NB4 (cell line): ENCODE measurements around the gene PEPD.

Source experiments
- DNase-seq: peaks from one replicate; pipeline ENCODE4 v3.0.0; 2010; ENCODE audit warnings: low read depth
- H3K4me3 ChIP-seq: one replicate; pipeline ENCODE4 v1.5.1; 2011; ENCODE audit warnings: mild to moderate bottlenecking, low read depth, low read length, moderate library complexity
- CTCF ChIP-seq: IDR thresholded peaks from one replicate; pipeline ENCODE4 v1.5.1; 2012; ENCODE audit warnings: low read depth, low read length
- MYC ChIP-seq: IDR thresholded peaks from 2 replicates; pipeline ENCODE4 v1.6.1; 2011; ENCODE audit warnings: low read depth, low read length
- POLR2A ChIP-seq: IDR thresholded peaks from 2 replicates; pipeline ENCODE4 v1.6.1; 2011; ENCODE audit warnings: mild to moderate bottlenecking; ENCODE audit not compliant: insufficient read length; ENCODE audit errors: extremely low read depth
- TF ChIP-seq, protein P1 (sequence below): IDR thresholded peaks from 2 replicates; pipeline ENCODE4 v1.6.1; 2011; ENCODE audit warnings: low read depth, low read length

Gene PEPD

GRCh38 chr19:33409906-33410685 lies 111.5 kb downstream of the PEPD start:
- no peak for DNase-seq
- TF ChIP-seq MYC (no peak), CTCF (no peak), POLR2A (no peak)
- TF ChIP-seq, protein P1, sequence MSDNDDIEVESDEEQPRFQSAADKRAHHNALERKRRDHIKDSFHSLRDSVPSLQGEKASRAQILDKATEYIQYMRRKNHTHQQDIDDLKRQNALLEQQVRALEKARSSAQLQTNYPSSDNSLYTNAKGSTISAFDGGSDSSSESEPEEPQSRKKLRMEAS = no peak
- no peak overlapping the region for H3K4me3 ChIP-seq

DNA sequence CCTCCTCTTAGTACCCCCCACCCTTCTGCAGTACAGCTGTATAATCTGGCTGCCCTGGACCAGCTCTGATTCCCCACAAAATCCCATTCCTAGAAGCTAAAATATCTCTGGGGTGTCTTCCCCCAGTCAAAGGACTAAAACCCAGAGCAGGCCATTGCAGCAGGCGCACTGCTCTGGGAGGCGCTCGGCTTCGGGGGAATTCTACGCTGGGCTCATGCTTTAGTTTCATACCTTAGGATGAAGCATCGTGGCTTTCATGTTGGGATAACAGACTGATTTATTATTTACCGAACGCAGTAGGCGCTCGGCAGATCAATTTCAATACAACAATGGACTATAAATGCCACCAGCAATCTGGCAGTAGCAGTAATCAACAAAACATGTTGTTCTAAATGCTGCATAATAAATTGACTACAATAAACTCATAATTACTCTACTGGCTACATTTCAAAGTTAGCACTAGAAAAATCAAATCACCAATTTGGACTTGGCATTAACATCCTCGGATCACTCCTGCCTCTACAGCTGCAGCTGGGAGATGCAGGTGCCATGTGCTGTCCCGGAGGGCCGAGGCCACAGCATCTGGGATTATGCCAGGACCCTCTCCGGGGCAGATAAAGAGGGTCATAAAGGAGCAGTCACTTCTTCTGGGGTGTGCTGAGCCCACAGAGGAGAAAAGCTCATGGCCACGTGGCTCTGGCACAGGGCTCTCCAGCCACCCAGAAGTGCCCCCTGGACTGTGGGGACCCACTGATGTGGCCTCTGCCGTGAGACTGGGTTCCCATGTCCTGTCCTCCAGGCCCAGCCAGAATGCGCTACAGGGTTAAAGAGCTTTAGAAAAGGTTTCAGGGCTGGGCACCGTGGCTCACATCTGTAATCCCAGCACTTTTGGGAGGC lies 112.8 kb downstream of the PEPD start:
- DNase-seq = no peak
- TF ChIP-seq MYC (no peak), POLR2A (no peak), CTCF (no peak)
- TF ChIP-seq, protein P1 = no peak
- H3K4me3 ChIP-seq = no peak overlapping the region

GRCh38 chr19:33408116-33408515 lies 113.5 kb downstream of the PEPD start:
- H3K4me3 ChIP-seq = no peak overlapping the region
- DNase-seq = no peak
- TF ChIP-seq POLR2A (no peak), CTCF (no peak), MYC (no peak)
- TF ChIP-seq, protein P1 = no peak

- no peak overlapping the region for H3K4me3 ChIP-seq
- DNase-seq = no peak
- no peak for TF ChIP-seq POLR2A
- TF ChIP-seq, protein P1 = no peak
- TF ChIP-seq CTCF = no peak
- no peak for TF ChIP-seq MYC
Observed at GRCh38 chr19:33407716-33408115, 113.9 kb downstream of the PEPD start.

GRCh38 chr19:33407140-33407551 lies 114.4 kb downstream of the PEPD start:
- H3K4me3 ChIP-seq = no peak overlapping the region
- no peak for DNase-seq
- TF ChIP-seq POLR2A (no peak), CTCF (no peak), MYC (no peak)
- TF ChIP-seq, protein P1 = no peak
